KMS-11 (cell line): Measurements from ENCODE around the gene CACNG4.

Source experiments
- H2AFZ ChIP-seq: fragments of 200-600 bp; sonication (generic); 2 replicates; pipeline ENCODE4 v1.6.1; 2016; ENCODE audit warnings: antibody characterized with exemption, mixed run types, low read depth
- H3K27ac ChIP-seq: fragments of 200-600 bp; sonication (generic); 2 replicates; pipeline ENCODE4 v1.6.1; 2016; ENCODE audit warnings: mild to moderate bottlenecking, mixed run types
- H3K27me3 ChIP-seq: fragments of 200-600 bp; sonication (generic); 2 replicates; pipeline ENCODE4 v1.6.1; 2017; ENCODE audit warnings: mild to moderate bottlenecking, low read depth, mixed run types, moderate library complexity; ENCODE audit not compliant: insufficient read depth
- H3K36me3 ChIP-seq: fragments of 200-600 bp; sonication (generic); 2 replicates; pipeline ENCODE4 v1.6.1; 2017; ENCODE audit warnings: mild to moderate bottlenecking, mixed run types; ENCODE audit not compliant: insufficient read depth
- H3K4me1 ChIP-seq: fragments of 200-600 bp; sonication (generic); 2 replicates; pipeline ENCODE4 v1.6.1; 2016; ENCODE audit warnings: mild to moderate bottlenecking, low read depth, mixed run types; ENCODE audit not compliant: poor library complexity, severe bottlenecking
- H3K4me2 ChIP-seq: fragments of 200-600 bp; sonication (generic); 2 replicates; pipeline ENCODE4 v1.7.0; 2016; ENCODE audit warnings: mild to moderate bottlenecking, mixed run types
- H3K4me3 ChIP-seq: fragments of 200-600 bp; sonication (generic); IDR thresholded peaks from 2 replicates; pipeline ENCODE4 v1.6.1; 2017; ENCODE audit warnings: low read depth, low read length, mixed read lengths; ENCODE audit not compliant: insufficient read depth
- H3K79me2 ChIP-seq: fragments of 200-600 bp; sonication (generic); 2 replicates; pipeline ENCODE4 v1.6.1; 2016; ENCODE audit warnings: low read depth, mixed run types; ENCODE audit not compliant: insufficient read depth
- H3K9ac ChIP-seq: fragments of 200-600 bp; sonication (generic); 2 replicates; pipeline ENCODE4 v1.6.1; 2016; ENCODE audit warnings: mild to moderate bottlenecking, mixed run types
- H4K20me1 ChIP-seq: fragments of 200-600 bp; sonication (generic); 2 replicates; pipeline ENCODE4 v1.6.1; 2016; ENCODE audit warnings: mild to moderate bottlenecking, mixed run types; ENCODE audit not compliant: insufficient read depth
- TF ChIP-seq, protein P1 (sequence below): fragments of 200-600 bp; sonication (generic); conservative IDR thresholded peaks from 2 replicates; pipeline ENCODE4 v1.6.1; 2017; ENCODE audit warnings: low read depth, mild to moderate bottlenecking, antibody characterized with exemption, low read length, moderate library complexity, mixed read lengths

Gene CACNG4

DNA sequence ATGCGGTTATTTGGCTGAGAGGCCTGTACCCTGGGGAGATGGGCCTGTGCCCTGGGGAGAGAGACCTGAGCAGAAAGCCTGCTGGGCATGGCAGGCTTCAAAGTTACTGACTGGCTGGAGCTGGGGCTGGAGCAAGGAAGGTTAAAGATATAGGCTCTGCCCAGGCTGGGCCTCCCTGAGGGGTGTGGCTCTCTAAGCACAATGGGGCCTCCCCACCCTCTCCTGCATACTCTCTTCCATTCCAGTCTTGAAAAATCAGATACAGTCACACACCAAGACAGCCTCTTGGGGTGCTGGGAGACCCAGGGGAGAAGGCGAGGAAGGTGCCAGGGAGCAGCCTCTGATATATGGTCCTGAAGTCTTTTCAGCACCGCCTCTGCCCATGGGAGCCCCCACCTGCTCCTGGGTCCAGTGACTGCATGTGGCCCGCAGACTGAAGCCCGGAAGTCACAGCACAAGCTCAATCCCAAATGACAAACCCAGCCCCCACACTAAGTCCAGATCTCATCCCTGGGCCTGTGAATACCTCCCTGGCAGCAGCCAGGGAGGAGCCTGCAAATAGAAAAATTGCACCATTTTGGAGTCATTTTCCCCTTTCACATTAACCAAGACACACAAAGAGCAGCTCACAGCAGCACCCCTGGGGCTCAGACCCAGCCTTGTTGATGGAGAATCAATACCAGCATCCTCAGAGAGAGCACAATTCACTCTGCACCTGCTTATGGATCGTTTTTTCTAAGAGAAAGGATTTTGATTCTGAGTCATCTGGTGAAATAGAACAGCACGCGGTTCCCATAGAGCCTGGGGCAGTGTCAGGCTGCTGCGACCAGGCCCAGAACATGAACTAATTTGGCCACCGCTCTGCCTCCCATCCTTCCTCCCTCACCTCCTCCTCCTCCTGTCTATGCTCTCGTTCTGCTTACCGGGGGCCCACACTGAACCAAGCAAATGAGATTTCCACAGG lies 54.2 kb downstream of the CACNG4 start:
- H3K4me2 ChIP-seq = no peak overlapping the region
- no peaks in the 10 kb centered on the region for H4K20me1 ChIP-seq
- no peaks in the 10 kb centered on the region for H3K4me1 ChIP-seq
- no peak overlapping the region for H2AFZ ChIP-seq
- H3K36me3 ChIP-seq = no peaks in the 10 kb centered on the region
- no peak overlapping the region for H3K27ac ChIP-seq
- no peaks in the 10 kb centered on the region for H3K79me2 ChIP-seq
- H3K4me3 ChIP-seq = no peak overlapping the region
- H3K9ac ChIP-seq = no peak overlapping the region
- no peaks in the 10 kb centered on the region for H3K27me3 ChIP-seq
- TF ChIP-seq, protein P1, sequence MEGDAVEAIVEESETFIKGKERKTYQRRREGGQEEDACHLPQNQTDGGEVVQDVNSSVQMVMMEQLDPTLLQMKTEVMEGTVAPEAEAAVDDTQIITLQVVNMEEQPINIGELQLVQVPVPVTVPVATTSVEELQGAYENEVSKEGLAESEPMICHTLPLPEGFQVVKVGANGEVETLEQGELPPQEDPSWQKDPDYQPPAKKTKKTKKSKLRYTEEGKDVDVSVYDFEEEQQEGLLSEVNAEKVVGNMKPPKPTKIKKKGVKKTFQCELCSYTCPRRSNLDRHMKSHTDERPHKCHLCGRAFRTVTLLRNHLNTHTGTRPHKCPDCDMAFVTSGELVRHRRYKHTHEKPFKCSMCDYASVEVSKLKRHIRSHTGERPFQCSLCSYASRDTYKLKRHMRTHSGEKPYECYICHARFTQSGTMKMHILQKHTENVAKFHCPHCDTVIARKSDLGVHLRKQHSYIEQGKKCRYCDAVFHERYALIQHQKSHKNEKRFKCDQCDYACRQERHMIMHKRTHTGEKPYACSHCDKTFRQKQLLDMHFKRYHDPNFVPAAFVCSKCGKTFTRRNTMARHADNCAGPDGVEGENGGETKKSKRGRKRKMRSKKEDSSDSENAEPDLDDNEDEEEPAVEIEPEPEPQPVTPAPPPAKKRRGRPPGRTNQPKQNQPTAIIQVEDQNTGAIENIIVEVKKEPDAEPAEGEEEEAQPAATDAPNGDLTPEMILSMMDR = no peak

DNA sequence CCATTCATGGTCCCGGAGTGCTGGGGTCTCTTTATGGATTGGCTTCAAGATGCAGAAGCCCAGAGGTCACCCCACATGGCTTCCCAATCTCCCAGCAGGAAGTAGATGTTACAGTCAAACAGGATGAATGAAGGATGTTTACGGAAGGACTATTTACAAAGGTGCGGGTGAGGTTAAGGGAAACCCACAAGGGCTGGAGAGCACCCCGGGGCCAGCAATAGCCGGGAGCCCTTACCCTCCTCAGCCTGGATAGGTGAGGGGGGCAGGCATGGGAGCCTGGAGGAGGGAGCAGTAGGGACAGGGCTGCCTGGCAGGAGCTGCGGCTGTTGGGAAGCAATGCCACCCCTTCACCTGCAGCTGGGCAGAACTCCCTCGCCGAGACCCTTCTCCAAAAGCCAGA lies 55.3 kb downstream of the CACNG4 start:
- no peak overlapping the region for H3K4me2 ChIP-seq
- no peaks in the 10 kb centered on the region for H4K20me1 ChIP-seq
- no peaks in the 10 kb centered on the region for H3K79me2 ChIP-seq
- H2AFZ ChIP-seq = no peak overlapping the region
- TF ChIP-seq, protein P1 = no peak
- H3K27me3 ChIP-seq = no peaks in the 10 kb centered on the region
- no peaks in the 10 kb centered on the region for H3K4me1 ChIP-seq
- no peak overlapping the region for H3K9ac ChIP-seq
- H3K36me3 ChIP-seq = no peaks in the 10 kb centered on the region
- H3K4me3 ChIP-seq = no peak overlapping the region
- no peak overlapping the region for H3K27ac ChIP-seq

DNA sequence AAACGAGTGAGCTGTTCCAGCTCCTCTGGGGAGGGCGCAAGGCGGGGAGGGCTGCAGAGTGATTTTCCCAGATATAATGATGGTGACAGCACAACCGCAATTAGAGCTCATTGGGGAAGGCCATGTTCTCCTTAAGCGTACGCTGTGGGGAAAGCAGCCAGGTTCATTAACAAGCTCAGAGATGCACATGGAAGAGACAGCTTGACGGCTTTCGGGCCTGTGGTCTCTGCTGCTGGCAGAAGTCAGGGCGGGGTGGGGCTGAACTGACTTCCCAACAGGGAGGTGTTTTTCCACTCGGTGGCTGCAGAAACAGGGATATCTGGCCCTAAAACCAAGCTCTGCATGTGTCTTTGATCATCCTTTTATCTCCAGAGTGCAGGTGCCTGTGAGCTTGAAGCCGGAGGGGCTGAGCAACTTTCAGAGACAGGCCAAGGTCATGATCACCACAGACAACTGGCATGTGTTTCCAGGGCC lies 55.8 kb downstream of the CACNG4 start:
- H2AFZ ChIP-seq = no peak overlapping the region
- H3K27ac ChIP-seq = no peak overlapping the region
- no peaks in the 10 kb centered on the region for H3K4me1 ChIP-seq
- H3K27me3 ChIP-seq = no peaks in the 10 kb centered on the region
- no peak overlapping the region for H3K4me3 ChIP-seq
- H3K4me2 ChIP-seq = no peak overlapping the region
- H3K36me3 ChIP-seq = no peaks in the 10 kb centered on the region
- TF ChIP-seq, protein P1 = no peak
- H4K20me1 ChIP-seq = no peaks in the 10 kb centered on the region
- no peaks in the 10 kb centered on the region for H3K79me2 ChIP-seq
- no peak overlapping the region for H3K9ac ChIP-seq

DNA sequence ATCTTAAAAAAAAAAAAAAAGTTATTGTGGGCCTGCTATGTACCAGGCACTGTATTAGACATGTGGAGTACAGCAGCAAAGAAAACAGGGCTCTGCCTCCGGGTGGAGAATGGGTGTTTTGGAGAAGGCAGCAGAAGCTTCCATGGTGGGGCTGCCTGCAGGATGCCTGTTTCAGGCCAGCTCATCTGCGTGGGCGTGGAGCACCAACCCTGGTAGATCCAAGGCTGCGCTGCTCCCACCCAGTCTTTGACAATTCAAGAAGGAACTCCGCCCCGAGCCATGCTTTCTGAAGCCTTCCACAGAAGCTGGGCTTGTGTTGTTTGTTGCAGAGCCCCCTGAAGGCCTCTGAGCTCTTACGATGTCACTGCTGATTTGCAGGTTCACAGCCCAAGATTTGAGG lies 56.7 kb downstream of the CACNG4 start:
- no peak overlapping the region for H3K4me2 ChIP-seq
- H3K4me3 ChIP-seq = no peak overlapping the region
- no peaks in the 10 kb centered on the region for H4K20me1 ChIP-seq
- H3K79me2 ChIP-seq = no peaks in the 10 kb centered on the region
- H3K4me1 ChIP-seq = no peaks in the 10 kb centered on the region
- H3K27me3 ChIP-seq = no peaks in the 10 kb centered on the region
- H3K36me3 ChIP-seq = no peaks in the 10 kb centered on the region
- no peak overlapping the region for H2AFZ ChIP-seq
- TF ChIP-seq, protein P1 = no peak
- no peak overlapping the region for H3K9ac ChIP-seq
- no peak overlapping the region for H3K27ac ChIP-seq
